Eye (tissue), 1 donor: ENCODE measurements around the gene APOA1.
"Not testable (repeated sequence)": the region's sequence is repeated elsewhere in the genome, so short reads cannot be mapped to it uniquely, and the experiment has no call there.

Source experiments
- DNase-seq: peaks from one replicate; pipeline ENCODE4 v3.0.0-alpha.2; 2015

APOA1 gene

DNA sequence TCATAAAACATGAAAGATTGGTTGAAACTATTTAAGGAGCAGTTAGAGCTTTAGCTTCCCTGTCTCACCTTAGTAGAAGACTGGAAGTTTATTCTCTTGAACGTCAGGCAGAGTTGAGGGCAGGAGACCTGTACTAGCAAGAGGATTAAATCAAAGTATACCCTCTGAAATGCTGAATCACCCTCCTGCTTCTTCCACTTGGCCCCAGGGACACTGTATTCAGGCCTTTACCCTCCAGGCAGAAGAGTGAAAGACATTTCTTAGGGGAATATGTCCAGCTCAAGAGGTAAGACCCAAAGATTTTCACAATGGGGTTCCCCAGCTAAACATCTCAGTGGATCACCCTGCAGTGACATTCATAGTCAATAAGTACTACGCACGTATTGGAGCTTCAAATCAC, 26.2 kb downstream of the APOA1 start:
- no peak for DNase-seq

DNA sequence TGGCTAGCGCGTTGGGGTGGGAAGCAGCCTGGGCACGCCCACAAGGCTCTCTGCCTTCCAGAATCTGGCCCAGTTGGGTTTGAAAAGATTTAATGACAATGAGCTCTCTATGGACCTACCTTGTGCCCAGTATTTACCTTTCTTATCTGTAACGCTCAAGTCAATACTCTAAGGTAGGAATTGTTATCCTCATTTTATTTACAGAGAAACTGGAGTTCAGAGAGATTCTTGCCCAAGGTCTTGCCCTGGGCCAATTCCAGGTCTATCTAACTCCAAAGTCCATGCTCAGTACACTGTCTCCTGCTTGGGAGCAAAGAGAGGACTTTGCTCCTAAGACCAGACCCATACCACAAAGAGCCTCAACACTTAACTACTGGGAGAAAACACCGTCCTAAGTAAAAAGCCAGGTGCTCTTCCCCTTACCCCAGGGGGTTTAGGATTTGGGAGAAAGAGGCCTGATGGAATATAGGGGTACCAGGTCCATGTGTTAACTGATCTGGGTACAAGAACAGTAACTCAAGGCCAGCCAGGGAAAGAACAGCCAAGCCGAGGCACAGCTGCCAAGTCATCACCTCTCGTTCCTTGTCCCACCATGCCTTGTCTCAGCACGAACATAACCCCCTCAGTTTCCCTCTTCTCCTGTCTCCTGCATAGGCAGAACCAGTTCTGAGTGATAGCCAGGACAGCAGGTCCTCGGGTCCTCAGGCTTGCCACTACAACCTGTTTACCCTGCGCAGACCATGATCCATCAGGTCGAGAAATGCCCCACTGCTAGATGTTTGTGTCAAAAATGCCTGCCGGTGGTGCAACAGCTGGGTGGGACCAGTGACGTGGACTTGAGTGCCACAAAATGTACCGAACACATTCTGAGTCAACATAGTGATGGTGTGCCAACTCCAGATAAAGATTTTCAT, 28.9 kb downstream of the APOA1 start:
- no peak for DNase-seq

DNA sequence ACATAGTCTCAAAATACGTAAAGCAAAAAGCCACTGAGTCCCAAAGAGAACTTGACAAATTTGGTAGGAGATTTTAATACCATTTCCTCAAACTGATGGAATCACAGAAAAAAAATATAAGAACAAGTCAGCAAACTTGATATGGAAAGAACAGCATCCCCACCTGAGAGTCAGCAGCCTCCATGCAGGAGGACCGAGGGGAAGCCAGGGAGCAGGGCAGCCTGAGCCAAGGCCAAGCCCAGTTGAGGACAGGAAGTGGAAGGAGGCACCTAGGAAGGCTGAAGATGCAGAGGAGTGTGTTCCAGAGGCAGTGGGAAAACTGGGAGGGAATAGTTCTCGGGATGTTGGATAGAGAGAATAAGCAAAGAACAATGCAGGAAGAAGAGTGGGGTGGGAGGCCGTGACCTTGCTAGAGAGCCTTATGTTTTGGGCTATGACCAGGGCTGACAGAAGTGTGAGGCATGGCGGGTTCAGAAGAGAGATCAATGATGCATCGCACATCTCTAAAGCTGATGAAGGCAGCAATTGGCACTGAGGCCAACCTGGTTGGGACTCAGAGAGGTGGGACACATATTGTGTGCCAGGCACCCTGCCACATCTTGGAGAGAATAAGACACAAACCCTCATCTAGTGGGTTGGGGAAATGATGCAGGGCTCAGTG, 29.7 kb downstream of the APOA1 start:
- DNase-seq, result no peak

DNA sequence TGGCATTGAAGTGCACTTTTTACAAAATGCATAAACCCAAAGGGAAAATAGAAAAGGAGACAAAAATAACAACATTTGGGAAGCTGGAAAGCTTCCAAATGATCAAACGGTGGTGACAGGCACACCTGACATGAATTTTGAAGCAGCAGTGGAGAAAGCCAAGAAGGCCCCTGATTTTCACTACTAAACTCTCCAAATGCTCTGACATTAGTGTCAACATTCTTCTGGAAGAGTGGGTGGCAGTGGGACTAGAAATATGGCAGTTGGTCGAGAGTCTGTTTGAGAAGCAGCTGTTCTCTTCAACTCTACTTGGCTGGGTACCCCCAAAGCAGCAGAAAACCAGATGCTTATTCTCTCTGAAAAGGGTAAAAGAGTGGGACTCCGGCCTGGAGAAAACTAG, 33.4 kb downstream of the APOA1 start:
- no peak for DNase-seq

DNA sequence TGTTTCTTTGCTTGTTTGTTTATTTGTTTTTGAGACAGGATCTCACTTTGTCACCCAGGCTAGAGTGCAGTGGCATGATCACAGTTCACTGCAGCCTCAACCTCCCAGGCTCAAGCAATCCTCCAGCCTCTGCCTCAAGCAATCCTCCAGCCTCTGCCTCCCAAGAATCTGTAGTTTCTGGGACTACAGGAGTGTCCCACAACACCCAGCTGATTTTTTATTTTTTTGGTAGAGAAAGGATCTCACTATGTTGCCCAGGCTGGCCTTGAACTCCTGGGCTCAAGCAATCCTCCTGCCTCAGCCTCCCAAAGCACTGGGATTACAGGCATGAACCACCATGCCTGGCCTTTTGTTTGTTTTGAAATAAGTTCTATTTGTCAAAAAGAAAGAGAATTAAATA, 35.8 kb downstream of the APOA1 start:
- DNase-seq, result not testable (repeated sequence)

DNA sequence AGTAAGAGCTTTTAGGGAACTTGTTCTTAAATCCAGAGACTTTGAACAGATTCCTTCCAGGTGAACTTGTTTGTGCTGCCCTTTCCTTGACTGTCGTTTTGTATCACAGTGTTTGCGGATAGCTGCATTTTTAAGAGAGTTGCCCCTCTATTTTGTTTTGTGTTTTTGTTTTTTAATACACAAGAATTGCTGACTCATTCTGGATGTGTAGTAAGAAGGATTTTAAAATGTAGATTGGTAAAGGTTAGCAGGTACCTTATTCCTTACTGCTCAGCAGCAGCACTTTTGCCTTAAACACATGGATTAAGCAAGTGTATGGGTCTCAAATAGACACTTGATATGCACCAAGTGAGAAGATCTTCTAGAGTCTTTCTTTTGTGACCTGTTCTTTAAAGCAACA, 36.8 kb downstream of the APOA1 start:
- DNase-seq, result no peak

DNA sequence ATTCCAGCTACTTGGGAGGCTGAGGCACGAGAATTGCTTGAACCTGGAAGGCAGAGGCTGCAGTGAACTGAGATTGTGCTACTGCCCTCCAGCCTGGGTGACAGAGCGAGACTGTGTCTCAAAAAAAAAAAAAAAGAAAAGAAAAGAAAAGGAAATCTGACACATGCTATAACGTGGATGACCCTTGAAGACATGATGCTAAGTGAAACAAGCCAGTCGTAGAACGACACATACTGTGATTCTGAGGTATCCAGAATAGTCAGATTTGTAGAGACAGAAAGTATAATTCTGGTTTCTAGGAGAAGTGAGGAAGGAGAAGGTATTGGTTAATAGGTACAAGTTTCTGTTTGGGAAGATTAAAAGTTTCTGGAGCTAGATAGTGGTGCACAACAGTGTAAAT, 39.1 kb downstream of the APOA1 start:
- DNase-seq, result no peak

DNA sequence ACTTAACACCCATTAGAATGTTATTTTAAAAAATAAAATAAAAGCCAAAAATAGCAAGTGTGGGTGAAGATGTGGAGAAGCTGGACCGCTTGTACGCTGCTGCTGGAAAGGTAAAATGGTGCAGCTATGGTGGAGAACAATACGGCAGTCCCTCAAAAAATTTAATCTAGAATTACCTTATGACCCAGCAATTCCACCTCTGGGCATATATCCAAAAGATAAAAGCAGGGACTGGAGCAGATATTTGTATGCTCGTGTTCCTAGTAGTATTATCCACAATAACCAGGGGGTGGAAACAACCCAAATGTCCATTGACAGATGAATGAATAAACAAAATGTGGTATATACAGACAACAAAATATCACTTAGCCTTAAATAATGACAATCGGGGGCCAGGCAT, 39.6 kb downstream of the APOA1 start:
- DNase-seq, result no peak

DNA sequence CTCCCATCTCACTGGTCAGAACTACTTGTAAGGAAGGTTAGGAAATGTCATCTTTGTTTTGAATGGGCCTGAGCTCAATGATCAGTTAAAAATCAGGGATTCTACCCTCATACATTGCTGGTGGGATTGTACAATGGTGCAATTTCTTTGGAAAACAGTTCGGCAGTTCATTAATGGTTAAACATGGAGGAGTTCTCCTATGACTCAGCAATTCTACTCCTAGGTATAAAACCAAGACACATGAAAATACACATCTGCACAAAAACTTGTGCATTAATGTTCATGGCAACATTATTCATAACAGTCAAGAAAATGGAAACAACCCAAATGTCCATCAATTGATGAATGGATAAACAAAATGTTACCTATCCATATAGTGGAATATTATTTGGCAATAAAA, 40.9 kb downstream of the APOA1 start:
- no peak for DNase-seq

DNA sequence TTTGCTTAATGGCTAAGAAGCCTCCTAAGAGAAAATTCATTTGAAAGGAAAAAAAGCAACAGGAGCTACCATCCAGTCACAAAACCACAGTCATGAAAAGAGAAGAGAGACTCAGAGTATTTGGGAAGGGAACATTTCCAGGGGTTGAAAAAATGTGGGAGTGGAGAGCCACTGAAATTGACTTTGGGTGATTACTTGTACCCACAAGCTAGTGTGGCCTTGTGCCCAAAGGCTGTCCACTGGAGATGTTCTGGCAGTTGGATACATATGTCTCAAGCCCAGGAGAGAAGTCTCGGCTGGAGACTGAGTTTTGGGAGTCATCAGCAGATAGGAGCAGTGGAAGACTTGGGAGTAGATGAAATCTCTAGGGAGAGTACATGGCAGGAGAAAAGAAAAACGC, 42.6 kb downstream of the APOA1 start:
- no peak for DNase-seq

DNA sequence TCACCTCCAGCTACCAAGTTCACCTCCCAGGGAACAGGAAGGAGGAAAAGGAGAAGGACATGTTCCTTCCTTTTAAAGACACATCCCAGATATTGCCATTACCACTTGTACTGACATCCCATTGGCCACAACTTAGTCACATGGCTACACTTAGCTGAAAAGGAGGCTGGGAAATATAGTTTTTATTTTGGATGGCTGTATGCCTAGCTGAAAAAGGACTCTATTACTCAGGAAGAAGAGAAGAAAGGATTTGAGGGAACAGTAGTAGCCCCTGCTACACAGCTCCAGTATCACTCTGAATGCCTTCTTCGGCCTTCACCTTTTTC, 43.7 kb downstream of the APOA1 start:
- no peak for DNase-seq

DNA sequence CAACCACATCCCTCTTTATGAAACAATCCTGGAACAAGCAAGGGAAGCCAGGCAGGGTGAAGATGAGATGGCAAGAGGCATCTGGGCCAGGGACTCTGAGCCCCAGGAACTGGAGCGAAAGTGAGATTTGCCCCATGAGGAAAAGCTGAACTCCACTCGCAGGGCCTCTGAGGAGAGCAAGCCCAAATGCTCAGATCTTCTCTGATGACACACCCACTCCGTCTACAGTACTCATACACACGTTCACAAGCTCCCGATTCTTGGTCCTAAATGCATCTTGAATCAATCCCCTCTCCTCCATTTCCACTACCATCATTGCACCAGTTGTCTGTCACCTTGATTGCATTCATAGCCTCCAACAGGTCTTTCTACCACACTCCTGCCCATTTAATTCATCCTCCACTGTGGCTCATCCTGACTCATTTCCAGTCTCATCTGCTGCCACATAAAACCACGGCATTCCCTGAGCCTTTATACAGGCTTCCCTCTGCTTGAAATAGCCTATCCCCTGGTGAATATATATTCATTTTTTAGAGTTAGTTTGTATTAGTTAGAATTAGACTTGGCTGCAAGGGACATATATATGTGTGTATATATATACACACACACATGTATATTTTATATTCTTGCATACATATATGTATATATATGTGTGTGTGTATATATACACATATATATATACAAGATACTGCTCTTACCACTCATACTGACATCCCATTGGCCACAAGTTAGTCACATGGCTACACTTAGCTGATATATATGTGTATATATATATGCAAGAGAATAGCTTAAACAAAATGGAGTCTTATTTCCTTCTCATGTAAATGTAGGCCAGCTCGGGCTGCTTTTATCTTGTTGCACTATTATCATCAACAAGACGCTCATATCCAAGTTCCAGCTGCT, 44.3 kb downstream of the APOA1 start:
- DNase-seq, result no peak

DNA sequence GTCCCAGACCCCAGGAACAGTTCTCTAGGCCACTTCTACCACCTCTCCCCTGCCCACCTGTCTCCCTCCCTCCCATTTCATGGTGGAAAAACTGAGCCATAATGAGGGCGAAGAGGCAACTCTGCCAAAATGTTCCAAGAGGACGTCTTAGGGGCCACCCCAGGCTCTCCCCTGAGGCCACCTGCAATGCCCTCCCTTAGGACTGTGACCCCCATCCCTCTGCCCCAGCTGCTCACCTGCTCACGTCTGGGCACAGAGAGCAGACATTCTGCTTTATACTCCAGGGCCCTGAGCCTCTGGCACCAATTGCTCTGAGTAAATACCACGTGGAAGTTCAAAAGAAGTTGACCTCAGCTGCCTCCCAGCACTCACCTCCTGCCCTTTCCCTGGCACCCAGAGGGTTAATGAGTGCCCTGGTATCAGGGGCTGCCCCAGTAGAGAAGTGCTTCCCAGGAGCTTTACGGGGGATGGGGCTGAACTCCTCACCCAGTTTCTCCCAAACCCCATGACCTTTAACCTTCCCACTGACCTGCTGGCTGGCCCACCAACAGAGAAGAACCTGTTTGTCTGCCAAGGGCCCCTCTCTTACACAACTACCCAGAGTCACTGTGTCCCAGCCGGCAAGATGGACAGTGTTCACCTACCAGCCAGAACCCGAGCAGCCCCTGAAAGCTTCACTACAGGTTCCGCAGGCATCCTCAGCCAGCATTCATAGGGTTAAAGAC, 45.1 kb downstream of the APOA1 start:
- DNase-seq, result no peak

DNA sequence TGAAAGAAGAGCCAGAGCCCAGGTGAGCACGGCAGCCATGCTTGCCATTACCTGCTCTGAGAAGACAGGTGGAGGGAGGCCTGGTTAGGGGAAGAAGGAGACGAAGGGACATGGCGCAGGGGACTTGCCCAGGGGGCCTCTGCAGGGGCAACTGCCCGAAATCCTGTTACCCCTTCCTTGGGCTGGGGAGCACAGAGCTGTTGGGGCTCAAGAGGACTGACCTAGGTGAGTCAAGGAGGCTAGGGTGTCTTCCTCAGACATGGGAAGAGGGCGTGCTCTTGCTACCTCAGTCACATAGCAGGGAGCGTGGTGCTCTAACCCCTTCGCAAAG, 45.6 kb downstream of the APOA1 start, which contains the start of gene APOA5:
TSS of gene APOA5 (minus strand) at position 67 of the 331 bp plus-strand sequence. CDS start at position 48, 19 bp downstream.
- no peak for DNase-seq

DNA sequence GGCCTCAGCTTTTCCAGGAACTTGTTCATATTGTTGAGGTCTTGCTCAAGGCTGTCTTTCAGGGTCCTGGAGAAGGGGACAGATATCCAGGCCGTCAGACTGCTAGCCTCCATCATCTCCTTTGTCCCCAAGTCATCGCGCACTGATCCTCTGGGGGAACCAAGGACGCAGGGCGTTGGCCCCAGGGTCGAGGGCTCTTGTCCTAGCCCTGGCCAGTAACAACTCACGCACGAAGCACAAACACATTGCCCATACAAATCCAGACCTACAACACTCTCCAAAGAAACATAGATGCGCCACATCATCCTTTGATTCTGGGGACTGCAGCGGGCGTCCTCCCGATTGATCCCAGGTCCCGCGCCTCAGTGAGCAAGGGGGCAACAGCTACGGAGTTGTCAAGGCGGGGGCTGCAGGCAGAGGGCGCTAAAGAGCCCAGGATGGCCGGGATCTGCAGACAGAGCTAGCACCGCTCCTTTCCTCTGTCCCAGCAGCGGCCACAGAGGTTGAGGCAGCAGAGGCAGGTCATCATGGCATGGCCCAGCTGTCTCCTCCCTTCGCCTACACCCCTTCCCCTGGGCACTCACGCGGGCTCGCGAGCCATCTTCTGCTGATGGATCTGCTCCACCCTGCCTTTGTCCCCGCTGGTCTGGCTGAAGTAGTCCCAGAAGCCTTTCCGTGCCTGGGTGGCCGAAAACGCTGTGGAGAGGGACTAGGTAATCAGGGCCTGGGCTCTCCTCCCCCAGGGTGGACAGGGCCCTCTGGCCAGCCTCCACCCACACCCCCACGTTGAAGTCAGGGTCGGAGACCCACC, 46.2 kb downstream of the APOA1 start:
- peak; percentile 92 for DNase-seq

DNA sequence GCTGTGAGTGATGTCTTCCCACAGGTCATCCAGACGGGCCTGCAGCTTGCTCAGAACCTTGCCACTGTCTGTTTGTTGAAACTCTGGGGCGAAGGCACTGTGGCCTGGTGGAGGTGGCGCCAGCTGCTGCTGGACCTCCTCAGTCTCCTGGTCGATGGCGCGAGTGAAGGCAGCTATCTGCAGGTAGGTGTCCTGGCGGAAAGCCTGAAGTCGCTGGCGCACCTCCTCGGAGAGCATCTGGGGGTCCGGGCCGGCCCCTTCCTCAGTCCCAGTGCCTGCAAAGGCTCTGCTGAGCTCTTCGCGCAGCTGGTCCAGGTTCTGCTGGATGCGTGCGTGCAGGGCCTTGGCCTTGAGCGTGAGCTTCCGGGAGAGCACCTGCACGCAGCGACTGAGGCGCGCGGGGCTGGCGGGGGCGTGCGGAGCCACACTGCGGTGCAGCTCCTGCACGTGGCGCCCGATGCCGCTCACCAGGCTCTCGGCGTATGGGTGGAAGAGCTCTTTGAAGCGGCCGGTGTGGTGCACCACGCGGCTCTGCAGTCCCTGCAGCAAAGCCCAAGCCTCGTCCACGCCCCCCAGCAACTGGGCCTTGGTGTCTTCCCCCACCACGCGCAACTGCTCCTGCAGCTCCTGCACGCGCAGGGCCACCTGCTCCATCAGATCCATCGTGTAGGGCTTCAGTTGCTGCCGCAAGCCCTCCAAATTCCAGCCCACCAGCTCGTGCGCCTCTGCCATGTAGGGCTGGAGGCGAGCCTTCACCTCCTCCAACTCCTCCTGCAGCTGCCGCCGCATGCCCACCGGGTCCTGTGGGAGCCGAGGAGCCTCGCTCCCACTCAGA, 47.0 kb downstream of the APOA1 start:
- no peak for DNase-seq

DNA sequence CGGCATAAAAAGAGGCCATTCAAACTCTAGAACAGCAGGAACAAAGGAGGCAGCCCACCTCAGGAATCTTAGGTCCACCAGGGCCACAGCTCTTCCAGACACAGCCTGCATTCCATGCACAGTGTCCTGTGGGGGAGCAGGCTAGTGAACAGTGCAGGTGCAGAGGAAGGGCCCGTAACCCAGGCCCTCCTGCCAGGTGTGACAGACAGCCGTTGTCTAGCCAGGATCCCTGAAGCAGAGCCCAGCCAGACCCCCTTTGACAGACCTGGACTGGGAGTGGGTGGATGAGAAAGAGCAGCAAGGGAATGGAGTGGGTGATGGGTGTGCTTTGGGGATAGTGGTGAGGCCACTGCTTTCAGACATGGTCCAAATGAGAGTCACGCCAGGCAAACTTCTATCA, 48.4 kb downstream of the APOA1 start:
- no peak for DNase-seq

DNA sequence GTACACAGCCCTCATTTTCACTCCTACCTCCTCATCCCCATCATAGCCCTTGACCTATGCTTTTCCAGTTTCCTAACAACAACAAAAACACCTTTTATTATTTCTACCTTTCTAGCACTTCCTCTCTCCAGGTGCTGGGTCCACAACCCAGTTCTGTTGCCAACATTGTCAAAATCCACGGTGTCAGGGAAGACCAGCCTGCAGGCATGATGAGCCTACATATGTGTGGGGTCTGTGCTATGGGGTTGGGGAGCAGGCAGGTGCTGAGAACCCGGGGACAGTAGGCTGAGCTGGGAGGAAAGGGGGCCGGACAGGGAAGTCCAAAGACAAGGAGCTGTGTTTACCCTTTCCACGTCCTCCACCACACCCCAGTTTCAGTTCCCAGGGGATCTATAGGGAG, 48.9 kb downstream of the APOA1 start:
- no peak for DNase-seq

DNA sequence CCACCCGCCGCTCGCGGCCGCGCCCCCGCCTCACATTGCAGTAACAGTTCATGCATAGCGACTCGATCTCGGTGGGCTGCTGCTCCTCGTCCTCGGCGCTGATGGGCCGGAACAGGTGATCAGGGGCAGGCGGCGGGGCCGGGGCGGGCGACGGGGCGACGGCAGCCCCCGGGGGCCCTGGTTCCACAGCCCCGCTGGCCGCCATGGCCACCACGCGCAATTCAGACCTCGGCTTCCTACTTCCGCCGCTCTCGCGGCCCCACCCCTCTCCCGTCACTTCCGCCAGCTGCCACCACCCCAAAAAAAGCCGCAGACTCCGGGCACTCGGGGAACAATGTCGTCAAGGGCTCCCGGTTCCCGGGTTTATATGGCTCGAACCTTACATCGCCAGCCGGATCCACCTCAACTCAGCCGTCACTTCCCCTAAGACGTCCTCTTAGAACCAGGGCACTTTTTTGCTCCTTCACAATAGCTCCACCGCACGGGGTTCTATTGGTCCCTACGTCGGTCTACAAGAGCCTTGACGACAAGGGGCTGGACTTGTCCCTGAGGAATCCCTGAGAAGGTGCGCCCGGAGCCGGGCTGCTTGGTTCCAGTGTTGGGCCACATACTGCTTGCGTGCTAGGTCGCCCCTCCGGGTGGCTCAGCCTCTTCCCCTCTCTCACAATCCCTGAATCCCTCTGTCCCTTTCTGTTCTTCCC, 49.5 kb downstream of the APOA1 start, which contains the start of gene ZPR1:
TSS of gene ZPR1 (minus strand) at position 238 of the 701 bp plus-strand sequence. CDS start at position 205, 33 bp downstream.
- peak; percentile 93 for DNase-seq

DNA sequence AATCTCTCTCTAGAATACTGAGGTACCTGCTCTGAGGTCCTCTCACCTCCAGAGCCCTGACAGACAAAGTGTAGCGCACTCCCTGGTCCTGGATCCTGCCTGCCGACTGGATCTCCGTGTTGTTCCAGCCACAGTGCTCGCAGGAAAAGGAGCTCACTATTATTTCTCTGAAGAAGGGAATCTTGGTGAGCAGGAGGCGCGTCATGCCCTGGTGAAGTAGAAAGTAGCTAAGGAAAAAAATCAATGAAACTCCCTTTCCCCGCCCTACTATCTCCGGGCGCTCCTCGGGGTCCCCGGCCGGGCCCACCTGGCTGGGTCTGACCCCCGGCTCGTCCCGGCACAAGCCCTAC, 50.0 kb downstream of the APOA1 start:
- DNase-seq, result no peak
